Ovary (tissue), 9 donors: ENCODE measurements around the gene COX6A1. TPM values are rescaled to one million over a fixed set of nuclear protein-coding genes. Genes with fewer than 3 reads are reported as not detected.

Source experiments
- DNase-seq, 5 donors: peaks; one replicate each; pipeline ENCODE4 v3.0.0-alpha.2; 2019 to 2020
- H3K27ac ChIP-seq, 2 donors: fragments of 200-600 bp; one replicate each; pipeline versions ENCODE4 v1.5.1 to v1.8.0; 2019 to 2022
- H3K27me3 ChIP-seq: fragments of 200-600 bp; one replicate; pipeline ENCODE4 v1.8.0; 2022
- H3K36me3 ChIP-seq: fragments of 200-600 bp; sonication (generic); one replicate; pipeline ENCODE4 v1.5.1; 2019
- H3K4me1 ChIP-seq: one replicate; pipeline ENCODE4 v1.8.1; 2013; ENCODE audit warnings: mild to moderate bottlenecking, moderate library complexity; ENCODE audit not compliant: insufficient read depth
- H3K4me3 ChIP-seq: fragments of 200-600 bp; sonication (generic); one replicate; pipeline ENCODE4 v1.5.1; 2017
- H3K9me3 ChIP-seq, 2 donors: fragments of 200-600 bp in 1 of 2; sonication (generic) in 1 of 2; one replicate each; pipeline versions ENCODE4 v1.5.1 to v1.8.1; 2013 to 2019; ENCODE audit warnings: mild to moderate bottlenecking in 1 of 2, moderate library complexity in 1 of 2
- EP300 ChIP-seq: sonication (generic); formaldehyde crosslinking; IDR thresholded peaks from one replicate; pipeline ENCODE4 v1.6.1; 2017; ENCODE audit warnings: antibody characterized with exemption
- POLR2A ChIP-seq: fragments of 450-650 bp; IDR thresholded peaks from one replicate; pipeline ENCODE4 v1.6.1; 2017; ENCODE audit warnings: antibody characterized with exemption, mild to moderate bottlenecking, moderate library complexity
- WGBS, 3 donors: extraction: QIAGEN DNeasy Blood & Tissue Kit in 1 of 3; methylation state at CpG; one replicate each; pipeline versions ENCODE4 v1.1.5 to v1.1.7; 2013 to 2017; 5-methylcytosine and 5-hydroxymethylcytosine counted together
- intact Hi-C, 4 donors: fragments of 100-400 bp; cut with DNase I; formaldehyde crosslinking; loops; one replicate each; pipeline versions ENCODE4 v1.11.0 to v1.15.1; 2022 to 2023
- polyA plus RNA-seq, 2 donors: library from polyadenylated mRNA; stranded (reverse); fragments of 200-250 nt in 1 of 2; fragments of 350-450 nt in 1 of 2; fragmentation: Illumina TruSeq in 1 of 2; extraction: RNeasy Lipid Tissue Mini Kit (QIAGEN cat#74804) in 1 of 2; gene quantifications; one replicate each; pipeline ENCODE4 v1.2.3, GENCODE V29; 2013 to 2014
- total RNA-seq, 7 donors: library from RNA; depleted of rRNA in 2 of 7; stranded (reverse); fragments of >200 nt in 2 of 7; fragmentation: NEBNext Ultra II Directional in 3 of 7; extraction: Animal tissue kit (Norgen Biotek cat#: 25700) in 3 of 7; gene quantifications; one replicate each; pipeline versions ENCODE4 v1.1.0 to v1.2.4, GENCODE V29; 2016 to 2023
- TF ChIP-seq, protein P1 (sequence below), 3 donors: fragments of 450-650 bp in 2 of 3; fragments of 200-600 bp in 1 of 3; IDR thresholded peaks; one replicate each; pipeline versions ENCODE4 v1.5.1 to v1.8.0; 2016 to 2022; ENCODE audit warnings: antibody characterized with exemption in 3 of 3, mild to moderate bottlenecking in 1 of 3
- donor health status: DM: no; HTN: no; CAD: no; lungs with moderate emphysema.
- donor health status: DM: no; HTN: no; CAD: no.
- donor health status: Bipolar disorder and iron deficiency.
- donor health status: DM: yes; HTN: yes; CAD: no.
- donor health status: DM: no; HTN: no; CAD: no.
- donor health status: DM: yes; HTN: yes; CAD: no.

COX6A1 gene
- total and polyA plus RNA-seq, 9 donors, result 182 to 633 (median 208) TPM

DNA sequence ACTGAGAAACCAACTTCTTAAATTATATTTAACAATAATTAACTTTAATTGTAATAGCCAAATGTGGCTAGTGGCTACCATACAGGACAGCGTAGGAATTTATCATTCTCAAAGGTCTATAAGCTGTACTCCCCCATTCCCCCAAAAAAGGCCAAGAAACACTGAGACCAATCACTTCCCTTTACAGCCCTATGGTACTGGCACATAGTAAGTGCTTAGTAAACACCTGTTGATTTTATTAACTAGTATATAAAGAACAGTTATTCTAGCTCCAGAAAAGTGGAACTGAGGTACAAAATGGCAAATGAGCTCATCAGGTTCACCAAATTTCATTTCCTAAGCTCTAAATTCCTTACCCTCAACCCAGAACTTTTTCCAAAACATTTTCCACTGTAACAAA, 37.7 kb downstream of the COX6A1 start:
- WGBS, 3 donors, result 58 to 94% (median 81%) methylated on average over 1 of the region's 1 CpG
- intact Hi-C loops, result no loop called here
- H3K9me3 ChIP-seq, result no peaks in the 10 kb centered on the region
- no peak overlapping the region for H3K27ac ChIP-seq
- H3K27me3 ChIP-seq, result no peaks in the 10 kb centered on the region
- peaks cover 2% of the 10 kb centered on the region for H3K4me1 ChIP-seq
- no peak for DNase-seq
- TF ChIP-seq, protein P1, sequence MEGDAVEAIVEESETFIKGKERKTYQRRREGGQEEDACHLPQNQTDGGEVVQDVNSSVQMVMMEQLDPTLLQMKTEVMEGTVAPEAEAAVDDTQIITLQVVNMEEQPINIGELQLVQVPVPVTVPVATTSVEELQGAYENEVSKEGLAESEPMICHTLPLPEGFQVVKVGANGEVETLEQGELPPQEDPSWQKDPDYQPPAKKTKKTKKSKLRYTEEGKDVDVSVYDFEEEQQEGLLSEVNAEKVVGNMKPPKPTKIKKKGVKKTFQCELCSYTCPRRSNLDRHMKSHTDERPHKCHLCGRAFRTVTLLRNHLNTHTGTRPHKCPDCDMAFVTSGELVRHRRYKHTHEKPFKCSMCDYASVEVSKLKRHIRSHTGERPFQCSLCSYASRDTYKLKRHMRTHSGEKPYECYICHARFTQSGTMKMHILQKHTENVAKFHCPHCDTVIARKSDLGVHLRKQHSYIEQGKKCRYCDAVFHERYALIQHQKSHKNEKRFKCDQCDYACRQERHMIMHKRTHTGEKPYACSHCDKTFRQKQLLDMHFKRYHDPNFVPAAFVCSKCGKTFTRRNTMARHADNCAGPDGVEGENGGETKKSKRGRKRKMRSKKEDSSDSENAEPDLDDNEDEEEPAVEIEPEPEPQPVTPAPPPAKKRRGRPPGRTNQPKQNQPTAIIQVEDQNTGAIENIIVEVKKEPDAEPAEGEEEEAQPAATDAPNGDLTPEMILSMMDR (IDR thresholded peaks at IDR 0.05), result no peak
- TF ChIP-seq EP300 (no peak), POLR2A (no peak)
- H3K4me3 ChIP-seq, result no peak overlapping the region
- no peaks in the 10 kb centered on the region for H3K36me3 ChIP-seq

DNA sequence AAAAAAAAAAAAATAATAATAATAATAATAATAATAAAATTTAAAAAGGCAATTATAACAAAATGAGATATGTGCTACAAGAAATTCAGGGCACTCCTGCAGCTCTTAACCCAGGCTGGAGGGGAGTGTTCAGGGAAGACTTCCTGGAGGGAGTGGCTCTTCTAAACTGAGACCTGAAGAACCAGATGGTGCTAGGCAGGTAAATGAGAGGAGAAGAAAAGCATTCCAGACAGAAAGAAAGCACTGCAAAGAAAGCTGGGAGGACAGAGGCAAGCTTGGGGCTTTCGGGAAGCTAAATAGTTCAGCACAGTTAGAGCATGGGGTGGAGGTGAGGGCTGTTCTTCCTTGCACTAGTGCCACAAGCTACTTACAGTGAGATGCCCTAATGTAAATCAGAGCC, 41.5 kb downstream of the COX6A1 start:
- Histone ChIP-seq H3K27me3 (no peaks in the 10 kb centered on the region), H3K4me1 (no peaks in the 10 kb centered on the region), H3K27ac (no peak overlapping the region), H3K9me3 (no peaks in the 10 kb centered on the region), H3K4me3 (no peak overlapping the region), H3K36me3 (no peaks in the 10 kb centered on the region)
- intact Hi-C loops, result no loop called here
- TF ChIP-seq POLR2A (no peak), EP300 (no peak)
- TF ChIP-seq, protein P1 (IDR thresholded peaks at IDR 0.05), result no peak
- no peak for DNase-seq
- WGBS, 3 donors, result 97 to 100% (median 98%) methylated on average over 1 of the region's 1 CpG

GRCh38 chr12:120480211-120480610, 42.3 kb downstream of the COX6A1 start:
- H3K36me3 ChIP-seq, result no peaks in the 10 kb centered on the region
- WGBS, 3 donors, result 48 to 64% (median 52%) methylated on average over 1 of the region's 1 CpG
- DNase-seq, result no peak
- intact Hi-C loops, result no loop called here
- H3K27me3 ChIP-seq, result no peaks in the 10 kb centered on the region
- H3K9me3 ChIP-seq, result no peaks in the 10 kb centered on the region
- H3K27ac ChIP-seq, result no peak overlapping the region
- H3K4me3 ChIP-seq, result no peak overlapping the region
- TF ChIP-seq, protein P1 (IDR thresholded peaks at IDR 0.05), result no peak
- H3K4me1 ChIP-seq, result no peaks in the 10 kb centered on the region

DNA sequence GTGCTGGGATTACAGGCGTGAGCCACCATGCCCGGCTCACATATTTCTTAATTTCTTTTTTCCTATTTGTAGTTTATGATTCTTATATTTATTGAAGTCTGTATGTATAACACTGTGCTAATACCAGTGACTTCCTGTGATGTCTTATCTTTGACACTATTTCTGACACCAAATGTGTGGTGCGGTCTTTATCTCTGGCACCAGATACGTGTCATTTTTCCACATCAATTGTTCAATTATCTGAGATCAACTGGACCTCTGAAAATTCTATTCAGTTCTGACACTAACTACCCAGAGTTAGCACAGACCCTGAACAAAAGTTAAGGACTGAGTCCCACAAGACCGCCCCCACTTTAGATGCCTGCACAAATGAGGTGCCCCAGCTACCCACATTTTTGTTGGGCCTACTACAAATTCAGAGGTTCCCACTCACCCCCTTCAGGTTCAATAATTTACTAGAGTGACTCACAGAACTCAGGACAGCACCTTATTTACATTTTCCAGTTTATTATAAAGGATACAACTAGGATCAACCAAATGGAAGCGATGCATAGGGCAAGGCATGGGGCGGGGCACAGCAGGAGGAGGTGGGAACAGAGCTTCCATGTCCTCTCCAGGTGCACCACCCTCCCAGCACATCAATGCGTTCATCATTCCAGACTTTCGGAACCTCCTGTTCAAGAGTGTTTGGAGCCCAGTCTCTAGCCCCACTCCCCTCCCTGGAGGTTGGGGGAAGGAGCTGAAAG, 43.3 kb downstream of the COX6A1 start:
- intact Hi-C loops, result no loop called here
- Histone ChIP-seq H3K27me3 (no peaks in the 10 kb centered on the region), H3K4me3 (no peak overlapping the region), H3K27ac (no peak overlapping the region), H3K4me1 (no peaks in the 10 kb centered on the region), H3K9me3 (no peaks in the 10 kb centered on the region), H3K36me3 (no peaks in the 10 kb centered on the region)
- 95 to 97% (median 97%) methylated on average over 9 of the region's 9 CpGs for WGBS, 3 donors
- DNase-seq, result no peak
- no peak for TF ChIP-seq POLR2A
- TF ChIP-seq, protein P1 (IDR thresholded peaks at IDR 0.05), result no peak
- TF ChIP-seq EP300, result no peak
